HK-2 (cell line): ENCODE results near the gene BTN1A1.
A peak's percentile ranks its signal among the peaks of the same experiment; 100 is the strongest.
"Not testable (repeated sequence)": the region's sequence is repeated elsewhere in the genome, so short reads cannot be mapped to it uniquely, and the experiment has no call there.

Source experiments
- DNase-seq: peaks from one replicate; pipeline ENCODE4 v3.0.0-alpha.2; 2018; ENCODE audit not compliant: unreplicated experiment

The BTN1A1 gene

GRCh38 chr6:26500102-26500501 is at the start of gene BTN1A1:
Gene BTN1A1, plus strand, starts transcription at chr6:26500303. Its CDS starts 984 bp downstream, at chr6:26501287.
- DNase-seq = no peak

GRCh38 chr6:26452631-26453235 is 47.4 kb upstream of the BTN1A1 start:
- no peak for DNase-seq

- no peak for DNase-seq
Measured at GRCh38 chr6:26454631-26455030, 45.5 kb upstream of the BTN1A1 start.

- DNase-seq = no peak
Measured at GRCh38 chr6:26455357-26455970, 44.6 kb upstream of the BTN1A1 start.

- DNase-seq = no peak
Measured at GRCh38 chr6:26457264-26457805, 42.8 kb upstream of the BTN1A1 start.

GRCh38 chr6:26457806-26458688 is 42.1 kb upstream of the BTN1A1 start, which contains the start of gene BTN2A1:
Gene BTN2A1, plus strand, starts transcription at chr6:26457955. Its CDS starts 682 bp downstream, at chr6:26458637.
- peak; percentile 77 for DNase-seq

- DNase-seq = no peak
Measured at GRCh38 chr6:26459023-26459810, 40.9 kb upstream of the BTN1A1 start.

GRCh38 chr6:26461353-26461752 is 38.8 kb upstream of the BTN1A1 start:
- DNase-seq = not testable (repeated sequence)

- no peak for DNase-seq
Measured at GRCh38 chr6:26464014-26464413, 36.1 kb upstream of the BTN1A1 start.

GRCh38 chr6:26464416-26465131 is 35.5 kb upstream of the BTN1A1 start:
- no peak for DNase-seq

GRCh38 chr6:26465776-26466175 is 34.3 kb upstream of the BTN1A1 start:
- DNase-seq = no peak

- DNase-seq = no peak
Measured at GRCh38 chr6:26468829-26469228, 31.3 kb upstream of the BTN1A1 start.

GRCh38 chr6:26470643-26471042 is 29.5 kb upstream of the BTN1A1 start:
- no peak for DNase-seq

GRCh38 chr6:26471970-26472369 is 28.1 kb upstream of the BTN1A1 start:
- no peak for DNase-seq

GRCh38 chr6:26472549-26473290 is 27.4 kb upstream of the BTN1A1 start:
- no peak for DNase-seq

- no peak for DNase-seq
Measured at GRCh38 chr6:26473429-26473757, 26.7 kb upstream of the BTN1A1 start.

GRCh38 chr6:26473758-26474438 is 26.2 kb upstream of the BTN1A1 start:
- DNase-seq = peak; percentile 81

GRCh38 chr6:26474439-26474881 is 25.6 kb upstream of the BTN1A1 start:
- peak; percentile 19 for DNase-seq
